GM19452 (cell line): ENCODE data around the gene TEX38.
"Not testable (repeated sequence)": the region's sequence is repeated elsewhere in the genome, so short reads cannot be mapped to it uniquely, and the experiment has no call there.

Experiments used
- ATAC-seq: cut with Tn5 transposase; IDR thresholded peaks from one replicate; pipeline ENCODE4 v1.9.1; 2021; ENCODE audit not compliant: unreplicated experiment

Gene TEX38

DNA sequence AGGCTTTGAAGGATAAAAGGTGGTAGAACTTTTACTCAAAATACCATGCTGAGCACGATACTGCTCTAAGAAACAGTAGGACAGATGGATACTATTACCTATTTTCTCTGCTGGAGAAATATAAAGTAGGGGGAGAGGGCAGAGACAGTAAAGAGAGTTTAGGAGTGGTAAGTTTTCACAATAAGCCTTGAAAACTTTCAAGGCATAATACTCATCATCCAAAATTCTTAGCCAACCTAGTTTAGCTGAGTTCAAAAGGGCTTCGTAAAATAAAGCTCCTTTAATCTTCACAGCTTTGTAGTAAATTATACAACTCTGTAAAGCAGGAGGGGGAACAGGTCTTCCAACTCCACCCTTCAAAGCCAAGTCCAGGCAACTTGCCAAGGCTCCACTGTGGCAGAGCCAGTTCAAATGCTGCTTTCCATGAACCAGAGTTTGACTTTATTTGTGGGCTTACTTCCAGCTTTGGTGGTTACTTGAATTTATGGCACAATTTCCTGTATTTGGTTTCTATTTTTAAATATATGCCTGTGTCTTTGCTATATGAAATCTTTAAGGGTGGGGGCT, 15.5 kb downstream of the TEX38 start:
- no peak for ATAC-seq

DNA sequence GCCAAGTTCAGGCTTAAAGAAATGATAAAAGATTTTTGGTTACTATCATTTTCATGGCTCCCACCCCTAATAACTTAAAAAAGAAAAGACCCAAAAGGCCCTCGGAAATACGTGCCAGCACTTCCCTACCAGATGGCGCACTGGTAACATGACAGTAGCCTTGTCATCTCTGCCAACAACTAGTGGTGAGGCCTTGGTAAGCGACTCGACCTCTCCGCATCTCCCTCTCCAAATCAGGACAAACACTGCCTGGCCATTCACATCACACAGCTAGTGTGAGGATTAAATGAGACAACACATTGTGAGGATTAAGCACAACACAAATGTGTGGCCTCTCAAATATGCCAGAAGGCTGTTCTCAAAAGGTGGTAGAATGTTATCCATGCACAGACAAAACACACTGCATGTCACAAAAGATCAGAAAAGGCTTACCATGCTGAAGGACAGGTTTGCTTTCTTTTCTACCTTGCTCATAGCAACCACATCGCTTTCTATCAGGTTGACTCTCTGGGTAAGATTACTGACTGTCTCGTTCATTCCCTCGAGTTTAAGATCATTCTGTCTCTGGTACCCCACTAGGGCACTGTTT, 16.4 kb downstream of the TEX38 start:
- no peak for ATAC-seq

DNA sequence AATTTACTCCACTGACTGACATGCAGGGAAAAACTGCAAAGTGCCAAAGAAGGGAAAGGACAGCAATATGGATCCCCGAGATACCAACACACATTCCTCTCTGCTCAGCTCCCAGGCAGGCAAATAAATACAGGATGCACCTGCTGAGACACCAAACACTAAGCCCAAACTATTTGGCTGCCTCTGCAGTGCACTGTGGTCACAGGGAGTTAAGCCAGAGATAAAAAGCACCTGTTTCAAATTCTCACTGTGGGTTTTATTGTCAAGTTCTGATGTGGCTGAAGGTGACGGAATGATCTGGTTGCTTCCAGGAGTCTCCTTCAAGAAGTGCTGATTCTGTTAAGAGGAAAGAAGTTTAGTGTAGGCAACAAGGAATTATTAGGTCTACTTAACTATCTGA, 17.7 kb downstream of the TEX38 start:
- no peak for ATAC-seq

DNA sequence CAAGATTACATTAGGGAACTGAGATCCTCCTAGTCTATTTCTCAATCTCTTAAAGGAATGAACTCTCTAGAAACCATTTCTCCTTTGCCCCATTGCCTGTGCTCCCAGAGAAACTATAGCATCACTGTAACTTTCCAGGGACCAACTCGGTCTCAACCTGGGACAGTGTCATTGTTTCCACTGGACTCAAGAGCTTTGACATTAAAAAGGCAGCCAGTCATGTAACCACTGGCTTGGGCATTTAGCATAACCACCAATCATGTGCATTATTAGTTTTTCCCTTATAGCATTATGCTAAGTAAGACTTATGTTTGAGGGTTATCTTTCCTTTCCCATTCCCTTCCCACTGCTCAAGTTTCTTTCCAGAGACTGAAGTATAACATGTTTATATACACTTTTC, 18.2 kb downstream of the TEX38 start:
- no peak for ATAC-seq

DNA sequence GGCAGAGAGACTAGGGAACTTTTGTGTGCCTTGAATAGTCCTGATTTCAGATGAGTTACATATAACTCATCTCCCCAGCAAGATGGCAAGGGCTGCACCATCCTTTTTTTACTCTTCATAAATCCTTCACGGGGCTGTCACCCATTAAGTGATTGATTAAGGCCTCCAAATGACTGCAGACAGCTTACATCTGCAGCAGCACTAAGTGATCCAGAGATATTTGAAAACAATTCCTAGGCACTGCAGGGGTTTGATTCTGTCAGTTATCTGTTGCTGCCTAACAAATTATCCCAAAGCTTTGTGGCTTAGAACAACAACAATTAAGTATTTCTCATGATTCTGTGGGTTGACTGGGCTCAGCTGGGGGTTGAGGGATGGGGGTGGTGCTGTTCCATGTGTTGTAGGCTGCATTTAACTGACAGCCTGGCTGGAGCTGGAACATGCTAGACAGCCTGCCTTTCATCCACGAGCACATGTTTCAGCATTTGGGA, 19.3 kb downstream of the TEX38 start:
- no peak for ATAC-seq

DNA sequence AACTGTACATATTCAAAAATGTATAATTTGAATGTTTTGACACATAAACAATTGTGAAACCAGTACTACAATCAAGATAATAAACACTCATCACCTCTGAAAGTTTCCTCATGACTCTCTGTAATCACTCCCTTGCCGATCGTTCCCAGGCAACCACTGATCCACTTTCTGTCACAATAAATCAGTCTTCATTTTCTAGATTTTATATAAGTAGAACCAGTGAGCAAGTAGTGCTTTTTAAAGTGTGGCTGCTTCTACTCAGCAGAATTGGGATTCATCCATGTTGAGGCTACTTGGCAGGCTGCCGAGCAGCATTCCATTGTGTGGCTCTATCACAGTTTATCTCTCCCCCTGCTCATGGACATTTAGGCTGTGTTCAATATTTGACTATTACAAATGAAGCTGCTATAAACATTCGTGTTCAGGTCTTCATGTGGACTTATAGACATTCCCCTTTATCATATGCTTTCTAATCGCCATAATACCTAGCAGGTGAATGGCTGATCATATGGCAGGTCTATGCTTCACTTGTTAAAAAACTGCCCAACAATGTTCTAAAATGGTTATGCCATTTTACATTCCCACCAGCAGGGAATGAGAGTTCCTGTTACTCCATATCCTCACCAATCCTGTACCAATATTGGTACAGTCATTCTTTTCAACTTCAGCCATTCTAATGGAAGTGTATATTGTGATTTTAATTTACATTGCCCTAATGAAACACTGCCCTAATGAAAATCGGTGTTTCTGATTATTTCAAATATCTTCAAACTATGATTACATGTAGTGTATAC, 20.5 kb downstream of the TEX38 start:
- no peak for ATAC-seq

DNA sequence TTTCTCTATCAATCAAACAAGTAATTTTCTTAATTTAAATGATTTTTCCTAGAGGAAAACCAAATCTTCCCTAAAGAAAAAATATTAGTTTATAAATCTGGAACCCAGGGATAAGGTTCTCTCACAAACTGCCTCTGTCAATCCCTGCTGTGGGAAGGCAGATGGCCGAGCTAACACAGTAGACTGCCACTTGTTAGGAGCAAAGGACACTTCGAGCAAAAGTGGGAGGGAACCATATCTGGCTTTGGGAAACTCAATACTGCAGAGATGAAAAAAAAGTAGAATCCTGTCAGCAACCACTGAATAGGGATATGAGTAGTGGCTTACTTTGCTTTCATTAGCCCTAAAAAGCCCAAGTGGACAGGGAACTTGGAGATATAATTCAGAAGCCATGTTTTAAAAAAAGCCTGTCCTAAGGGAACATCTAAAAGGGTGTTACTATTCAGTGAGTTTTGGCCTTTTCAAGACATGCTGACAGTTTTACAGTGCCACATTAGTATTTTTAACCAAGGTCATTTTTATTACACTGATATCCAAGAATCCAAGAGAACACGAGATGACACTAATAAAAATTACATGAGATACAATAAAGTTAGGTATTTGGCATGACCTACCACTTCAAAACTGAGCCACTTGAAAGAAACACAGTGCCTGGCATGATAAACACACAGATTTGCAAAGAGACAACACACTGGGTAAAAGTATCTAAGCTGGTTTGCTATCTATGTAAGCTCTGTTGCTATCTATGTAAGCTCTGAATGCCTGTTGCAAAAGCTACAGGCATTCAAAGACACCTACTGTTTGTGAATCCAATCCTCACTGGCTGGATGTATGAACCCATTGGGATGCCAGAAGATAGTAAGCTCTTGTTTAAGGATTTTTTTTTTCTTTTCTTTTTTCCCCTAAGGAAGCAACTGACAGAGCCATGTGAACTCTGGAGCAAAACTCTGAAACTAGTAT, 21.4 kb downstream of the TEX38 start:
- no peak for ATAC-seq

DNA sequence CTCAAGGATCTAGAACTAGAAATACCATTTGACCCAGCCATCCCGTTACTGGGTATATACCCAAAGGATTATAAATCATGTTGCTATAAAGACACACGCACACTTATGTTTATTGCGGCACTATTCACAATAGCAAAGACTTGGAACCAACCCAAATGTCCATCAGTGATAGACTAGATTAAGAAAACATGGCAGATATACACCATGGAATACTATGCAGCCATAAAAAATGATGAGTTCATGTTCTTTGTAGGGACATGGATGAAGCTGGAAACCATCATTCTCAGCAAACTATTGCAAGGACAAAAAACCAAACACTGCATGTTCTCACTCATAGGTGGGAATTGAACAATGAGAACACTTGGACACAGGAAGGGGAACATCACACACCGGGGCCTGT, 23.0 kb downstream of the TEX38 start:
- not testable (repeated sequence) for ATAC-seq

DNA sequence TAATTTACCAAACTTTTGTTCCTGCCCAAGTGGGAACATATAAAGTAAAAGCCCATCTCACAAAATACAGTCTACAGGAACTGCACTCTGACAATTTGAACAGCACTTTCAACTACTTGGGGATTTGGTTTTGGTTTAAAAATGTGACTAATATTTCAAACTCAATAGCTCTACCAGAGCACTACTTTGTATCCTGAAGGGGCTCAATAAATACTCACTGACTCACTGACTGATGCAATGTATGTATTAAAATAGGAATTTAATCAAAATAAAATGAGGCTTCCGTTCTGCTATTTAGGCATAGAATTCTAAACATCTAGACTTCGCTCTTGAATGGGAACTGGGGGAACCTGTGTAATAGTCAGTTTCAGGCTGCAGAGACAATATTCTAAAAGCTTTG, 25.4 kb downstream of the TEX38 start:
- no peak for ATAC-seq

DNA sequence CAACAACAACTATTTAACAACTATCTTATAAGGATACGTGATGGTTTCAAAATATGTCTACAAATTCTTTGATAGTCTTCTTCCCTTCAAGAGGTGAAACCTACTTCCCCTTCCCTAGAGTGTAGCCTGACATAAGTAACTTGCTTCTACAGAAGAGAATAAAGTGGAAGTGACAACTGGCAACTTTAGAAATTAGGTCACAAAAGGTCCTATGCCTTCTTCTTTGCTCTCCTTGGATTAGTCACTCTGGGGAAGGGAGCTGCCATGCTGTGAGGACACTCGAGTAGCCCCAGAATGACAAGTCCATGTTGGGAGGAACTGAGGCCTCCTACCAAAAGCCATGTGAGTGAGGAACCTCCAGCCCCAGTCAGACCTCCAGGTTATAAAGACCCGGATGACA, 28.0 kb downstream of the TEX38 start:
- no peak for ATAC-seq

DNA sequence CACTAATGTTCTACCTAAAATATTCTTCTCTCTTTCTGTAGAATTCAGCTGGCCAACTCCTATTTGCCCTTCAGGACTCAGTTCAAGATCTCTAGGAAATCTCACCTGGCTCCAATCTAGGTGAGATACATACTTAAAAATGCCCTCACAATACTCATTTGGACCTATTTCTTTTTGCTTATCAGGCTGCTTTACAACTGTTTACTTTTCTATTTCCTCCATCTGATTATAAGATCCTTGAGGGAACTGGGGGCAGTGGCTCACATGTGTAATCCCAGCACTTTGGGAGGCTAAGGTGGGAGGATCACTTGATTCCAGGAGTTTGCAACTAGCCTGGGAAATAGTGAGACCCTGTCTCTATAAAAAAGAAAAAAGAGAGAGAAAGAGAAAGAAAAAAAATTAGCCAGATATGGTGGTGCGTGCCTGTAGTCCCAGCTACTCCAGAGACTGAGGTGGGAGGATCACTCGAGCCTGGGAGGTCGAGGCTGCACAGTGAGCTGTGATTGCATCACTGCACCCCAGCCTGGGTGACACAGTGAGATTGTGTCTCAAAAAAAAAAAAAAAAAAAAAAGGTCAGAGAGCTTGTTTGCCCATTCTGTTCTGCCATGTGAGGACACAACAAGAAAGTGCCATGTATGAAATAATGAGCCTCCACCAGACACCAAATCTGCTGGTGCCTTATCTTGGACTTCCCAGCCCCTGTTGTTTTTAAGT, 32.4 kb downstream of the TEX38 start:
- no peak for ATAC-seq

DNA sequence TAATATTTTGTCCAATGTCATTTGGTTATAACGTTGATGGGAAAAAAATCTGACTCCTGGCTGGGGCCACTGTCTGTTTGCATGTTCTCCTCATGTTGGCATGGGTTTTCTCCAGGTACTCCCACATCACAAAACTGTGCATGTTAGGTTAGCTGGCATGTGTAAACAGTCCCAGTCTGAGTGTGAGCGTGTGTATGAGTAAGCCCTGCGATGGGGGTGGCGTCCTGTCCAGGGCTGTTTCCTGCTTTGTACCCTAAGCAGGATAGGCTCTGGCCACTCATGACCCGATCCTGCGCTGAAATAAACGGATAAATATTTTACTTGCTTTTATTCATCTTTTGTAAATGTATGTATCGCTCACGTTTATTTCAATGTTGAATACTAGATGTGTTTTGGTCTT, 33.8 kb downstream of the TEX38 start:
- ATAC-seq, result no peak

DNA sequence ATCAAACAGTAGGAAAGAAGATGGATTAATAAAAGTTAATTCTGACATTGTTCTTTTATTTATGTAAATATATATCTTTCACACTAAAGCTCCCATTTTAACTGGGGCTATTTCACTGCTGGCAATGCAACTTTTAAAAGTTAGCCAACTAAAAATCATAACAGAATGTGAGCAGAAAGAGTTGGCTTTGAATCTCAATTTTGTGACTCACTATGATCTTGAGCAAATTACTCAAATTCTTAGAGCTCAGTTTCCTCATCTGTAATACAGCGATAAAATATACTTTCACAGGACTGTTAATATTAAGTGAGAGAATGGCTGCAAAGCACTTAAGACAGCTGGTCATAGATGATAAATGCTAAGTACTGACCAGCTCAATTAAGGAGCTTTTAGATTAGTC, 36.5 kb downstream of the TEX38 start:
- ATAC-seq, result no peak

DNA sequence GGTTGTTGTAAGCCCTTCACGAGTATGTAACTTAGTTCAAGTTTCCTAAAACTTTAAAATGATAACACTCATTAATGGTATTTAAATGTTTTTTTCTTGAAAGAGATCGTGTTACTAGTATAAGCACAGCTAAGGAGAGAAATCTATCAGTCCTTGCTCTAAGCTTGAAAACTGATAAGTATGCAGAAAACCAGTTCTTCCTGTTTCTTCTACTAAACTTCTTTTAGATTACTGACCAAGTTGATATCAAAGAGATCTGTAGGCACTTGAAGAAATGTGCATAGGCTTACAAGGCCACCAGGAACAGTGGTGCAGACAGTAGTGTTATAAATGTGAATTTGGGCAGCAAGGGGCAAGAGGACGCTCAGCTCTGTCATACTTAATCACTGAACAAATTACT, 43.3 kb downstream of the TEX38 start:
- ATAC-seq, result no peak

DNA sequence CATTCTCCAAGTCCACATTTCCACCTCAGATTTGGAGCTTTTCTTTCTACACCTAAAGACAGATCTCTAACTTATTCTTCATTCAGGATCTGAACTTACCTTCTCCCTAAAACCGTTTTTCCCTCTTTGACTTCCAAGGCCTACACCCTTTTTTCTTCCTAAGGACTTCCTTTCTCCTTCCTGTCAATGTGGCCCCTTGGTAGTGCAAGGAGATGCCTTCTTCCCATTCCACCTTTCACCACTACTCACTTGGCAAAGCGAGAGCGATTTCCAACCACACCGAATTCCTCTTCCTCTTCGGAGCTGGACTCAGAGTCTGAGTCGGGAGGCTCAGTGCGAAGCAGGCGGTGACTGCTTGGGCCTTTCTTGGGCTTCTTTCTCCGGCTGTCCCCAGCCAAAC, 46.0 kb downstream of the TEX38 start:
- no peak for ATAC-seq

DNA sequence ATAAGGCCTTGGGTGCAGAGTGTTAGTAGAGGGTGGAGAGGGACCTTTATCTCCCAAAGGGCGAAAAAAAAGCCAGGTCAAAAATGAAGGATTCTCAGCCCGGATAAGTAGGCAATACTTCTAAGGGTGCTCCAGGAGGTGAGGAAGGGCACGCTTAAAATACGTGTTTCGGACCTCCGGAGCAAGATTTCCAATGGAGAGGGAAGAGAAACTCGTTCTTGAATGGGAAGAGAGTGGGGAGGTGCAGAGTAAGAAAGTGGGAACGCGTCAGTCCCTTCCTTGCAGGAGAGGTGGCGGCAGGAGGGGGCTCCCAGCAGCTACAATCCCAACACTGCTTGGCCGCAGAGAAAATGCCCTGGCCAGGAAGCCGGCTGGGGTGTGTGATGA, 46.7 kb downstream of the TEX38 start:
- no peak for ATAC-seq

DNA sequence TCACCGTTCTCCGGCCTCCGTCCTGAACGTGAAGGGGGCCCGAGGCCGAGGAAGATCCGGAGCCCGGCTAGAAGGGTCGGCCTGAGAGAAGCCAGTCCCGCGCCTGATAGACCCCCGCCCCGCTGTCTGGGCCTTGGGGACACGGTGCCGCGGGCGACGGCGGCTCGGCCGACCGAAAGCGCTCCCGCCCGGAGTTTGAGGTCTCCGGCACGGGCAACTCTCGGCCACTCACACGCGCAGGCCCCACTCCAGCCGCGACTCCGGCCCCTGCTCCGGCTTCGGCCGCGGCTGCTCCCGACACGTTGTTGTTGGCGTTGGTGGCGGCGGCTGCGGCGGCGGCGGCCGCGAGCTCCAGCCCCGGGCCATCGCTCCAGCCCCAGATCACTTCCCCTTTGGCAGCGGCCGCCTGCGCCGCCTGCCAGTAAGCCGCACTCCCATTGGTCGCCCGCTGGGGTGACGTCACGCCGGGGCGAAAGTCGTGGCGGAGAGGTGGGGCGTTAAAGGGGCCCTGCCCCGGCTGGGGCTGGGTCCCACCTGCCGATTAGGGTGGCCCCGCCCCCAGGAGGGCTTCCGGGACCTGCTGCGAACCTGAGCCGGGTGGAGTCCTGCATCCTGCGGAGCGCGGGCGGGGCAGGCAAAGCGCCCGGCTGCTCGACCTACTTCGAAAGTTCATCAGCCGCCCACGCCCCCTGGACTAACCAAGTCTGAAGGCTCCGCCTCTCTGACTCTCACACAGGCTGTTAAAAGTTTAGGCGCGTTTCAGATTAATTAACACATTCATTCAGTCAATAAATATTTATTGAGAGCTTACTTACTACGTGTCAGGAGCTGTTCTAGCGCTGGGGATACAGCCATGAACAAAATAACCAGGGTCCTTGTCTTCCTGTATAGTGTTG, 47.3 kb downstream of the TEX38 start, which contains the start of gene EFCAB14:
Gene EFCAB14 (minus strand): TSS at position 388 of the 896 bp plus-strand sequence. CDS start 1,027 bp downstream, outside the sequence.
- peak; percentile 98 for ATAC-seq

DNA sequence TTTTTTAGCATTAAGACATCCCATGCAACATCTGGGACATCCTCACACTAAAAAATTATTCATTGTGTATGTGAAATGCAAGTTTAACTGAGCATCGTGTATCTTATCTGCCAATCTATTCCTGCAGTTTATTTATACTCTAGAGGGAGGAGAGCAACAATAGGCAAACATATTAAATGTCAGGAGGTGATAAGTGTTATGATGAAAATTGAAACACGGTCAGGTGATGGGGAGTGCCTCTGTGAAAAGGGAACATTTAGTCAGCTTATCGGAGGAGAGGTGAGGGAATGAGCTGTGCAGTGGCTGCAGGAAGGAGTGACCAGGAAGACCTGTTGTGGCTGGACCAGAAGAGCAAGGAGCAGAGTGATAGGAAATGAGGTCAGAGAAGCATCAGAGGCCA, 48.0 kb downstream of the TEX38 start:
- ATAC-seq, result no peak

DNA sequence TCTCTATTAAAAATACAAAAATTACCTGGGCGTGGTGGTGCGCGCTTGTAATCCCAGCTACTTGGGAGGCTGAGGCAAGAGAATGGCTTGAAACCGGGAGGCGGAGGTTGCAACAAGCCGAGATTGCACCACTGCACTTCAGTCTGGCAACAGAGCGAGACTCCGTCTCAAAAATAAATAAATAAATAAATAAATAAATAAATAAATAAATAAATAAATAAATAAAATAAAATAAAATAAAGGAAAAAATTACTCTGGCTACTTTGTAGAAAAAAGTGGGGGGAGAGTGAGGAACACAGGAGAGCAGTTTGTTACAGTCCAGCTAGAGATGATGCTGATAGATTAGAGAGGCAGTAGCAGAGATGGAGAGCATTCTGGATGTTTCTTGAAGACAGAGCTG, 48.7 kb downstream of the TEX38 start:
- ATAC-seq, result not testable (repeated sequence)
